ENCODE data around the gene RNF103.

RNF103 gene

GRCh38 chr2:86648681-86649080 is 25.0 kb upstream of the RNF103 start:
- H3K9me3 ChIP-seq (ENCODE audit: control insufficient read depth, insufficient read depth, low read depth, low read length), result no peaks in the 10 kb centered on the region
- H3K4me3 ChIP-seq (ENCODE audit: low read depth, low read length), result no peak overlapping the region
- H3K36me3 ChIP-seq (ENCODE audit: control insufficient read depth in 2 of 2, insufficient read depth in 1 of 2, low read length in 2 of 2), result no peaks in the 10 kb centered on the region
- POLR2A ChIA-PET, result no interaction called here
- CTCF ChIA-PET, result interaction anchor here (0.7 kb wide), 1 partner anchor 635 kb away, joined by 3 read pairs; no protein-coding TSS in a partner anchor
- no peak overlapping the region for H3K27ac ChIP-seq (ENCODE audit: extremely low read depth, low read depth, low read length)
- TF ChIP-seq ZNF707 (tag by site-specific recombination; IDR thresholded peaks at IDR 0.05) (no peak), ZNF175 (tag by site-specific recombination; IDR thresholded peaks at IDR 0.05) (no peak), ZNF837 (tag by site-specific recombination; IDR thresholded peaks at IDR 0.05) (no peak), ZNF394 (tag by site-specific recombination; IDR thresholded peaks at IDR 0.05; ENCODE audit: borderline replicate concordance) (no peak), ZNF560 (tag by site-specific recombination; IDR thresholded peaks at IDR 0.05; ENCODE audit: borderline replicate concordance) (no peak), PRDM4 (tag by site-specific recombination; IDR thresholded peaks at IDR 0.05) (no peak)
- H3K4me1 ChIP-seq (ENCODE audit: control insufficient read depth, insufficient read depth, low read length), result no peaks in the 10 kb centered on the region

GRCh38 chr2:86646865-86647264 is 23.2 kb upstream of the RNF103 start:
- CTCF ChIA-PET, result no interaction called here
- no peak overlapping the region for H3K27ac ChIP-seq (ENCODE audit: extremely low read depth, low read depth, low read length)
- H3K4me1 ChIP-seq (ENCODE audit: control insufficient read depth, insufficient read depth, low read length), result no peaks in the 10 kb centered on the region
- TF ChIP-seq ZNF416 (tag by site-specific recombination; IDR thresholded peaks at IDR 0.05) (no peak), KLF10 (tag by site-specific recombination; IDR thresholded peaks at IDR 0.05) (no peak)
- POLR2A ChIA-PET, result no interaction called here
- no peak overlapping the region for H3K4me3 ChIP-seq (ENCODE audit: low read depth, low read length)
- H3K36me3 ChIP-seq (ENCODE audit: control insufficient read depth in 2 of 2, insufficient read depth in 1 of 2, low read length in 2 of 2), result no peaks in the 10 kb centered on the region
- H3K9me3 ChIP-seq (ENCODE audit: control insufficient read depth, insufficient read depth, low read depth, low read length), result no peaks in the 10 kb centered on the region

GRCh38 chr2:86646329-86646728 is 22.7 kb upstream of the RNF103 start:
- H3K4me1 ChIP-seq (ENCODE audit: control insufficient read depth, insufficient read depth, low read length), result no peaks in the 10 kb centered on the region
- H3K27ac ChIP-seq (ENCODE audit: extremely low read depth, low read depth, low read length), result no peak overlapping the region
- H3K36me3 ChIP-seq (ENCODE audit: control insufficient read depth in 2 of 2, insufficient read depth in 1 of 2, low read length in 2 of 2), result no peaks in the 10 kb centered on the region
- ChIA-PET CTCF (no interaction called here), POLR2A (no interaction called here)
- H3K9me3 ChIP-seq (ENCODE audit: control insufficient read depth, insufficient read depth, low read depth, low read length), result no peaks in the 10 kb centered on the region
- H3K4me3 ChIP-seq (ENCODE audit: low read depth, low read length), result no peak overlapping the region
- TF ChIP-seq ZSCAN30 (tag by site-specific recombination; IDR thresholded peaks at IDR 0.05) (no peak), HOXD13 (CRISPR knock-in tag; IDR thresholded peaks at IDR 0.05; ENCODE audit: borderline replicate concordance) (no peak), REST (tag by site-specific recombination; IDR thresholded peaks at IDR 0.05) (no peak), ZNF350 (tag by site-specific recombination; IDR thresholded peaks at IDR 0.05) (no peak), EGR2 (tag by site-specific recombination; IDR thresholded peaks at IDR 0.05; ENCODE audit: low read depth) (no peak), PATZ1 (tag by site-specific recombination; IDR thresholded peaks at IDR 0.05) (no peak), ZNF621 (tag by site-specific recombination; IDR thresholded peaks at IDR 0.05) (no peak), ZNF514 (tag by site-specific recombination; IDR thresholded peaks at IDR 0.05) (no peak), HIC1 (tag by site-specific recombination; IDR thresholded peaks at IDR 0.05) (no peak), ZNF558 (tag by site-specific recombination; IDR thresholded peaks at IDR 0.05) (no peak), KLF16 (tag by site-specific recombination; IDR thresholded peaks at IDR 0.05) (no peak), ZNF571 (tag by site-specific recombination; IDR thresholded peaks at IDR 0.05) (no peak), ZNF211 (tag by site-specific recombination; IDR thresholded peaks at IDR 0.05; ENCODE audit: low read depth) (no peak), ZSCAN23 (tag by site-specific recombination; IDR thresholded peaks at IDR 0.05) (no peak), SCRT1 (tag by site-specific recombination; IDR thresholded peaks at IDR 0.05; ENCODE audit: borderline replicate concordance) (no peak), ZNF112 (tag by site-specific recombination; IDR thresholded peaks at IDR 0.05) (no peak)

All from HEK293 (cell line).